H1 (cell line): ENCODE results near the gene ZNF488. TPM values are rescaled to one million over a fixed set of nuclear protein-coding genes. Genes with fewer than 3 reads are reported as not detected.

ENCODE experiments used
- CTCF ChIA-PET: fragments of 300-600 bp; sonication (Branson Sonifier 250); formaldehyde crosslinking; loops from one replicate; lab custom pipeline; 2021; ENCODE audit not compliant: partially characterized antibody; lab: Charles Lee
- POLR2A ChIA-PET: fragments of 300-600 bp; sonication (Branson Sonifier 250); formaldehyde crosslinking; loops from one replicate; lab custom pipeline; 2021; ENCODE audit warnings: inconsistent platforms; ENCODE audit not compliant: partially characterized antibody; lab: Charles Lee
- DNase-seq, 2 experiments: peaks; one replicate each; pipeline versions ENCODE4 v3.0.0 to v3.0.0-alpha.2; 2010 to 2022; ENCODE audit warnings: low spot score in 2 of 2, low read depth in 1 of 2, mixed read lengths in 1 of 2
- FAIRE-seq: peaks from 2 replicates; lab custom pipeline; 2011; peaks lifted over from hg19 to GRCh38; lab: Jason Lieb, UNC
- H2AFZ ChIP-seq: 2 replicates; pipeline ENCODE4 v1.8.1; 2012; ENCODE audit warnings: low read length, inconsistent platforms
- H2AK5ac ChIP-seq: 2 replicates; pipeline ENCODE4 v1.6.1; 2013; ENCODE audit warnings: low read depth, low read length
- H2BK120ac ChIP-seq: replicated peaks from 2 replicates; pipeline ENCODE3; 2013; ENCODE audit warnings: low read depth, low read length, inconsistent platforms
- H2BK12ac ChIP-seq: 2 replicates; pipeline ENCODE4 v1.6.1; 2013; ENCODE audit warnings: low read depth, low read length
- H2BK15ac ChIP-seq: 2 replicates; pipeline ENCODE4 v1.6.1; 2013; ENCODE audit warnings: low read length
- H2BK20ac ChIP-seq: 2 replicates; pipeline ENCODE4 v1.6.1; 2013; ENCODE audit warnings: low read length
- H2BK5ac ChIP-seq: 2 replicates; pipeline ENCODE4 v1.6.1; 2013; ENCODE audit warnings: low read depth, low read length
- H3K14ac ChIP-seq: 2 replicates; pipeline ENCODE4 v1.6.1; 2013; ENCODE audit warnings: inconsistent platforms; ENCODE audit not compliant: insufficient read length
- H3K18ac ChIP-seq: 2 replicates; pipeline ENCODE4 v1.6.1; 2013; ENCODE audit warnings: low read length; ENCODE audit errors: extremely low read depth
- H3K23ac ChIP-seq: 2 replicates; pipeline ENCODE4 v1.6.1; 2013; ENCODE audit warnings: inconsistent platforms; ENCODE audit not compliant: insufficient read length
- H3K23me2 ChIP-seq: 2 replicates; pipeline ENCODE4 v1.6.1; 2013; ENCODE audit warnings: low read depth, low read length
- H3K27ac ChIP-seq: 2 replicates; pipeline ENCODE4 v1.6.1; 2011; ENCODE audit warnings: low read depth, low read length, inconsistent platforms
- H3K27me3 ChIP-seq, 4 experiments: replicated peaks in 1 of 4; 1 replicate in 1 of 4; 2 replicates in 3 of 4; pipeline versions ENCODE4 v1.6.1 to v1.8.1; 2011 to 2013; ENCODE audit warnings: low read length in 3 of 4, mild to moderate bottlenecking in 3 of 4, inconsistent platforms in 2 of 4, mixed read lengths in 2 of 4, moderate library complexity in 1 of 4; ENCODE audit not compliant: control insufficient read depth in 3 of 4, insufficient read depth in 3 of 4; ENCODE audit errors: extremely low read depth in 1 of 4
- H3K36me3 ChIP-seq, 4 experiments: 2 replicates each; pipeline versions ENCODE4 v1.6.1 to v1.8.1; 2011 to 2013; ENCODE audit warnings: mild to moderate bottlenecking in 4 of 4, low read length in 3 of 4, moderate library complexity in 2 of 4, control low read depth in 1 of 4, inconsistent platforms in 1 of 4; ENCODE audit not compliant: insufficient read depth in 4 of 4, control insufficient read depth in 2 of 4
- H3K4ac ChIP-seq: replicated peaks from 2 replicates; pipeline ENCODE3; 2013; ENCODE audit warnings: low read length, low read depth, mixed read lengths, inconsistent platforms; ENCODE audit not compliant: insufficient read length
- H3K4me1 ChIP-seq, 4 experiments: replicated peaks in 1 of 4; 1 replicate in 1 of 4; 2 replicates in 3 of 4; pipeline versions ENCODE4 v1.6.1 to v1.8.1; 2011 to 2013; ENCODE audit warnings: low read length in 3 of 4, inconsistent platforms in 2 of 4, mixed read lengths in 1 of 4; ENCODE audit not compliant: insufficient read depth in 4 of 4, control insufficient read depth in 3 of 4
- H3K4me2 ChIP-seq, 2 experiments: 2 replicates each; pipeline versions ENCODE4 v1.6.1 to v1.8.1; 2011 to 2013; ENCODE audit warnings: low read depth in 2 of 2, low read length in 2 of 2, control low read depth in 1 of 2, inconsistent platforms in 1 of 2, mild to moderate bottlenecking in 1 of 2; ENCODE audit not compliant: insufficient read depth in 1 of 2
- H3K4me3 ChIP-seq, 4 experiments: fragments of 200-600, 300-600 bp in 1 of 4; sonication (generic), shearing (Covaris generic), sonication (Bioruptor Twin) in 1 of 4; 2 replicates each; pipeline versions ENCODE4 v1.5.1 to v1.8.1; 2011 to 2016; ENCODE audit warnings: low read length in 4 of 4, low read depth in 3 of 4, control low read depth in 2 of 4, inconsistent platforms in 2 of 4, mild to moderate bottlenecking in 2 of 4, mixed read lengths in 1 of 4, moderate library complexity in 1 of 4; ENCODE audit not compliant: insufficient read depth in 2 of 4; ENCODE audit errors: extremely low read depth in 1 of 4
- H3K56ac ChIP-seq: replicated peaks from 2 replicates; pipeline ENCODE3; 2013; ENCODE audit warnings: low read depth, mild to moderate bottlenecking, mixed read lengths, low read length, inconsistent platforms; ENCODE audit not compliant: insufficient read length
- H3K79me1 ChIP-seq: 2 replicates; pipeline ENCODE4 v1.6.1; 2013; ENCODE audit warnings: low read depth, low read length, control low read depth
- H3K79me2 ChIP-seq, 2 experiments: 2 replicates each; pipeline versions ENCODE4 v1.6.1 to v1.8.1; 2012 to 2013; ENCODE audit warnings: low read length in 2 of 2, mild to moderate bottlenecking in 2 of 2, inconsistent platforms in 1 of 2; ENCODE audit not compliant: insufficient read depth in 2 of 2, control insufficient read depth in 1 of 2
- H3K9ac ChIP-seq, 4 experiments: replicated peaks in 1 of 4; 1 replicate in 1 of 4; 2 replicates in 3 of 4; pipeline versions ENCODE4 v1.6.1 to v1.8.1; 2011 to 2013; ENCODE audit warnings: low read depth in 3 of 4, low read length in 3 of 4, control low read depth in 2 of 4, mild to moderate bottlenecking in 2 of 4, moderate library complexity in 2 of 4, inconsistent platforms in 1 of 4; ENCODE audit errors: extremely low read depth in 1 of 4
- H3K9me3 ChIP-seq, 2 experiments: 2 replicates each; pipeline versions ENCODE4 v1.6.1 to v1.8.1; 2012 to 2013; ENCODE audit warnings: mild to moderate bottlenecking in 2 of 2, moderate library complexity in 2 of 2, control low read depth in 1 of 2, inconsistent platforms in 1 of 2, low read depth in 1 of 2, low read length in 1 of 2, mixed read lengths in 1 of 2; ENCODE audit not compliant: insufficient read depth in 2 of 2
- H4K20me1 ChIP-seq, 2 experiments: replicated peaks in 1 of 2; 2 replicates each; pipeline versions ENCODE3 to v1.8.1; 2011 to 2013; ENCODE audit warnings: inconsistent platforms in 2 of 2, low read length in 2 of 2, mild to moderate bottlenecking in 1 of 2; ENCODE audit not compliant: insufficient read depth in 2 of 2, control insufficient read depth in 1 of 2
- H4K5ac ChIP-seq: 2 replicates; pipeline ENCODE4 v1.6.1; 2013; ENCODE audit warnings: low read length, low read depth, mixed read lengths, inconsistent platforms; ENCODE audit not compliant: insufficient read length
- H4K8ac ChIP-seq: 2 replicates; pipeline ENCODE4 v1.8.0; 2013; ENCODE audit warnings: mild to moderate bottlenecking, moderate library complexity, low read length, inconsistent platforms; ENCODE audit not compliant: insufficient read depth; ENCODE audit errors: extremely low read depth
- H4K91ac ChIP-seq: replicated peaks from 2 replicates; pipeline ENCODE3; 2013; ENCODE audit warnings: low read length, mixed read lengths, inconsistent platforms; ENCODE audit not compliant: insufficient read length
- CHD1 ChIP-seq: IDR thresholded peaks from 2 replicates; pipeline ENCODE4 v1.6.1; 2012; ENCODE audit warnings: low read depth, low read length, improper control_type of control experiment
- CTBP2 ChIP-seq: IDR thresholded peaks from 2 replicates; pipeline ENCODE4 v1.7.0; 2011; ENCODE audit warnings: borderline replicate concordance, mild to moderate bottlenecking, moderate library complexity, mixed read lengths, low read length; ENCODE audit not compliant: insufficient read depth, insufficient read length
- MAFK ChIP-seq: IDR thresholded peaks from 2 replicates; pipeline ENCODE4 v1.6.1; 2012; ENCODE audit warnings: low read depth, mild to moderate bottlenecking, improper control_type of control experiment, low read length
- RNF2 ChIP-seq: fragments of 200-900, 300-1000 bp; sonication (generic); IDR thresholded peaks from 2 replicates; pipeline ENCODE4 v1.7.1; 2016; ENCODE audit warnings: borderline replicate concordance, low read depth, mild to moderate bottlenecking, antibody characterized with exemption, low read length; ENCODE audit not compliant: poor library complexity, severe bottlenecking; ENCODE audit errors: missing control alignments
- RXRA ChIP-seq: IDR thresholded peaks from 2 replicates; pipeline ENCODE4 v1.6.1; 2011; ENCODE audit warnings: low read depth, mild to moderate bottlenecking, low read length, moderate library complexity; ENCODE audit not compliant: insufficient read depth
- SAP30 ChIP-seq: fragments of 300-600 bp; sonication (generic); IDR thresholded peaks from 2 replicates; pipeline ENCODE4 v1.7.1; 2012; ENCODE audit warnings: low read length, moderate library complexity, mild to moderate bottlenecking, inconsistent platforms; ENCODE audit not compliant: insufficient read depth, insufficient replicate concordance
- SIRT6 ChIP-seq: IDR thresholded peaks from one replicate; pipeline ENCODE4 v1.7.1; 2012; ENCODE audit warnings: low read length, inconsistent platforms
- TCF12 ChIP-seq: IDR thresholded peaks from 2 replicates; pipeline ENCODE4 v1.6.1; 2011; ENCODE audit warnings: low read depth, mild to moderate bottlenecking, low read length
- WGBS, 2 experiments: shearing (Covaris generic) in 1 of 2; methylation state at CpG; one replicate each; pipeline versions ENCODE4 v1.1.6 to v1.1.7; 2013 to 2015; ENCODE audit warnings: low lambda C conversion rate in 2 of 2, mixed read lengths in 2 of 2, inconsistent platforms in 1 of 2, low coverage in 1 of 2, missing lambda C conversion rate in 1 of 2; ENCODE audit not compliant: insufficient replicate concordance in 2 of 2, insufficient coverage in 1 of 2, insufficient read length in 1 of 2; ENCODE audit errors: extremely low coverage in 1 of 2, missing lambda C conversion rate in 1 of 2; 5-methylcytosine and 5-hydroxymethylcytosine counted together
- polyA plus RNA-seq, 7 experiments: library from polyadenylated mRNA; depleted of rRNA in 3 of 7; stranded (reverse) in 5 of 7; unstranded in 2 of 7; fragments of >200 nt in 5 of 7; fragments of 200-250 nt in 2 of 7; gene quantifications; 1 replicate in 5 of 7; 2 replicates in 1 of 7; 4 replicates in 1 of 7; pipeline versions ENCODE4 v1.2.1 to v1.2.3, GENCODE V29; 2011 to 2013; ENCODE audit warnings: missing spikeins in 2 of 7, mixed read lengths in 2 of 7
- total RNA-seq: library from RNA; stranded (reverse); fragmentation: NEBNext Ultra II Directional; extraction: Animal tissue kit (Norgen Biotek cat#: 25700); gene quantifications from 2 replicates; pipeline ENCODE4 v1.2.1, GENCODE V29; 2021
- TF ChIP-seq, protein P1 (sequence below): IDR thresholded peaks from 2 replicates; pipeline ENCODE4 v1.6.1; 2011; ENCODE audit warnings: low read depth, mild to moderate bottlenecking, low read length; ENCODE audit not compliant: insufficient read depth
- TF ChIP-seq, protein P2 (sequence below), 3 experiments: IDR thresholded peaks; 1 replicate in 2 of 3; 2 replicates in 1 of 3; pipeline versions ENCODE4 v1.5.1 to v1.6.1; 2011; ENCODE audit warnings: low read length in 3 of 3, mild to moderate bottlenecking in 3 of 3, inconsistent platforms in 2 of 3, low read depth in 1 of 3, moderate library complexity in 1 of 3; ENCODE audit not compliant: insufficient read depth in 1 of 3; ENCODE audit errors: control extremely low read depth in 1 of 3

ZNF488 gene
- total and polyA plus RNA-seq, 2 of the 8 experiments (the other 6 are each of a cell fraction or from before 2014, with no cell fraction given) = 7.9 to 11.4 TPM

DNA sequence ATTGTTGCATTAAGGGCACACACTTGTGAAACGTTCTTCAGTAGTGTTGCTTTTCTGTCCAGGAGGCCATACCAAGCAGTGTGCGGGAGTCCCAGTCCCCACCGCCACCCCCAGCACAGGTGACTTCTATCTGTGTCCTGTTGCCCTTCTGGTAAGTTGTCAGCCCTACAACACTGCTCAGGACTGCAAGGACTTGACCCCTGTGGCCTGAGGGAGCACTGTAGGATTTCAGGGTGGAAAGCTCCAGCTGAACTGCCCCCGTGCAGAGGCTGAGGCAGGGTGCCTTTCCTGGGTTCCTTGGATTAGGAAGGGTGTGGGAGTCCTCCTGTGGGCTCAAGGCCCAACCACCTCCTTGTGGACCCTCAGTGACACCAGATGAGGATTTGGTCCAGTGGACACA lies 26.8 kb upstream of the ZNF488 start:
- H3K23ac ChIP-seq = no peak overlapping the region
- FAIRE-seq (no peak), DNase-seq (no peak)
- H3K36me3 ChIP-seq = no peaks in the 10 kb centered on the region
- TF ChIP-seq CHD1 = no peak
- TF ChIP-seq, protein P1, sequence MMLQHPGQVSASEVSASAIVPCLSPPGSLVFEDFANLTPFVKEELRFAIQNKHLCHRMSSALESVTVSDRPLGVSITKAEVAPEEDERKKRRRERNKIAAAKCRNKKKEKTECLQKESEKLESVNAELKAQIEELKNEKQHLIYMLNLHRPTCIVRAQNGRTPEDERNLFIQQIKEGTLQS = no peak
- TF ChIP-seq MAFK = no peak
- no peak for TF ChIP-seq CTBP2
- no peak for TF ChIP-seq TCF12
- no peak for TF ChIP-seq SAP30
- TF ChIP-seq, protein P2, sequence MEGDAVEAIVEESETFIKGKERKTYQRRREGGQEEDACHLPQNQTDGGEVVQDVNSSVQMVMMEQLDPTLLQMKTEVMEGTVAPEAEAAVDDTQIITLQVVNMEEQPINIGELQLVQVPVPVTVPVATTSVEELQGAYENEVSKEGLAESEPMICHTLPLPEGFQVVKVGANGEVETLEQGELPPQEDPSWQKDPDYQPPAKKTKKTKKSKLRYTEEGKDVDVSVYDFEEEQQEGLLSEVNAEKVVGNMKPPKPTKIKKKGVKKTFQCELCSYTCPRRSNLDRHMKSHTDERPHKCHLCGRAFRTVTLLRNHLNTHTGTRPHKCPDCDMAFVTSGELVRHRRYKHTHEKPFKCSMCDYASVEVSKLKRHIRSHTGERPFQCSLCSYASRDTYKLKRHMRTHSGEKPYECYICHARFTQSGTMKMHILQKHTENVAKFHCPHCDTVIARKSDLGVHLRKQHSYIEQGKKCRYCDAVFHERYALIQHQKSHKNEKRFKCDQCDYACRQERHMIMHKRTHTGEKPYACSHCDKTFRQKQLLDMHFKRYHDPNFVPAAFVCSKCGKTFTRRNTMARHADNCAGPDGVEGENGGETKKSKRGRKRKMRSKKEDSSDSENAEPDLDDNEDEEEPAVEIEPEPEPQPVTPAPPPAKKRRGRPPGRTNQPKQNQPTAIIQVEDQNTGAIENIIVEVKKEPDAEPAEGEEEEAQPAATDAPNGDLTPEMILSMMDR (IDR thresholded peaks at IDR 0.05; ENCODE audit: control extremely low read depth in 1 of 3, insufficient read depth in 1 of 3, low read depth in 1 of 3, low read length in 3 of 3) = no peak
- TF ChIP-seq RNF2 = no peak
- TF ChIP-seq SIRT6 = no peak
- TF ChIP-seq RXRA = no peak
- no peak overlapping the region for H3K18ac ChIP-seq
- 83% methylated on average over 4 of the region's 4 CpGs; no CpG with 5 or more reads in 1 of the 2 experiments for WGBS, 2 experiments
- no peak overlapping the region for H3K4me2 ChIP-seq
- H2AFZ ChIP-seq = no peak overlapping the region
- H2BK20ac ChIP-seq = no peak overlapping the region
- no peak overlapping the region for H3K4ac ChIP-seq
- H3K9me3 ChIP-seq = no peaks in the 10 kb centered on the region
- no peak overlapping the region for H3K14ac ChIP-seq
- no peak overlapping the region for H2BK120ac ChIP-seq
- H3K4me1 ChIP-seq = no peaks in the 10 kb centered on the region
- no peak overlapping the region for H3K56ac ChIP-seq
- no peak overlapping the region for H2BK15ac ChIP-seq
- no peaks in the 10 kb centered on the region for H3K79me2 ChIP-seq
- H3K27ac ChIP-seq = no peak overlapping the region
- no peak overlapping the region for H4K5ac ChIP-seq
- ChIA-PET CTCF (no interaction called here), POLR2A (no interaction called here)
- no peaks in the 10 kb centered on the region for H3K27me3 ChIP-seq
- no peak overlapping the region; the same call in 1 of the 2 replicates for H4K8ac ChIP-seq
- H3K23me2 ChIP-seq = peaks cover 7% of the 10 kb centered on the region; the same call in 1 of the 2 replicates
- H2BK5ac ChIP-seq = no peak overlapping the region
- H2AK5ac ChIP-seq = no peak overlapping the region
- no peaks in the 10 kb centered on the region for H3K79me1 ChIP-seq
- H3K4me3 ChIP-seq = no peak overlapping the region
- no peak overlapping the region for H4K91ac ChIP-seq
- H4K20me1 ChIP-seq = peaks cover 0 to 3% of the 10 kb centered on the region in 2 experiments
- H2BK12ac ChIP-seq = no peak overlapping the region
- H3K9ac ChIP-seq = no peak overlapping the region
